Measurements from ENCODE around the gene PIRT.

Gene PIRT

DNA sequence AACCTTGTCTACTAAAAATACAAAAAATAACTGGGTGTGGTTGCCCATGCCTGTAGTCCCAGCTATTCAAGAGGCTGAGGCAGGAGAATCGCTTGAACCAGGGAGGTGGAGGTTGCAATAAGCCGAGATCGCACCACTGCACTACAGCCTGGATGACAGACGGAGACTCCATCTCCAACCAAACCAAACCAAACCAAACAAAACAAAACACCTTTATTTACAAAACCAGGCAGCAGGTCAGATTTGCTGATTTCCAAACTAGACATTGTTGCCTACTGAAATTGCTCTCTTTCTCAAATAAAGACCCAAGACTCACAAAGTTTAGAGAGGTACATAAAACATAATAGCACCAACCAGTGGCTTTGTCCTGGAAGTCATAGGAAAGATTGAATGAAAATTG lies 28.3 kb downstream of the PIRT start:
- no peak overlapping the region for H3K4me3 ChIP-seq (replicated peaks in 1 of 2; ENCODE audit: low read depth in 2 of 2, low read length in 2 of 2)
- TF ChIP-seq, protein P1, sequence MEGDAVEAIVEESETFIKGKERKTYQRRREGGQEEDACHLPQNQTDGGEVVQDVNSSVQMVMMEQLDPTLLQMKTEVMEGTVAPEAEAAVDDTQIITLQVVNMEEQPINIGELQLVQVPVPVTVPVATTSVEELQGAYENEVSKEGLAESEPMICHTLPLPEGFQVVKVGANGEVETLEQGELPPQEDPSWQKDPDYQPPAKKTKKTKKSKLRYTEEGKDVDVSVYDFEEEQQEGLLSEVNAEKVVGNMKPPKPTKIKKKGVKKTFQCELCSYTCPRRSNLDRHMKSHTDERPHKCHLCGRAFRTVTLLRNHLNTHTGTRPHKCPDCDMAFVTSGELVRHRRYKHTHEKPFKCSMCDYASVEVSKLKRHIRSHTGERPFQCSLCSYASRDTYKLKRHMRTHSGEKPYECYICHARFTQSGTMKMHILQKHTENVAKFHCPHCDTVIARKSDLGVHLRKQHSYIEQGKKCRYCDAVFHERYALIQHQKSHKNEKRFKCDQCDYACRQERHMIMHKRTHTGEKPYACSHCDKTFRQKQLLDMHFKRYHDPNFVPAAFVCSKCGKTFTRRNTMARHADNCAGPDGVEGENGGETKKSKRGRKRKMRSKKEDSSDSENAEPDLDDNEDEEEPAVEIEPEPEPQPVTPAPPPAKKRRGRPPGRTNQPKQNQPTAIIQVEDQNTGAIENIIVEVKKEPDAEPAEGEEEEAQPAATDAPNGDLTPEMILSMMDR (IDR thresholded peaks at IDR 0.05; ENCODE audit: low read depth, low read length): no peak
- no peak for DNase-seq (ENCODE audit: low read depth in 2 of 2)

DNA sequence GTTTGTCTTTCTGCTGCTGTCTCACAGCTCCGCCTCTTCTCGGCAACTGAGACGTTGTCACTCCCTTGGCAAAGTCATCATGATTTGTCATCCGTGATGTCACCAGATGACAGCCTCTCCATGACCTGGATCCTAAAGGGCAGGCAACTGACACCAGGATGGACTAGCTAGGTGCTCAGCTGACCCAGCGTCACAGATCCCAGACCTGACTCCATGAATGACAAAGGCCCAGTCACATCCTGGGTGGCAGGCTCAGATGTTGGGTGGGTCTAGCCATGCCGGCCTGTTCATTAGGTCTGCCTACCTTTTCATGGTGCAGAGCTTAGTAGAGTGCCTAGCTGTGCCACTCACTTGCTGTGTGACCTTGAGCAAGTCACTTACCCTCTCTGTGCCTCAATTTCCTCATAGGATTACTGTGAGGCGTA lies 30.2 kb downstream of the PIRT start:
- TF ChIP-seq, protein P1 (IDR thresholded peaks at IDR 0.05; ENCODE audit: low read depth, low read length): no peak
- no peak overlapping the region for H3K4me3 ChIP-seq (replicated peaks in 1 of 2; ENCODE audit: low read depth in 2 of 2, low read length in 2 of 2)
- no peak for DNase-seq (ENCODE audit: low read depth in 2 of 2)

DNA sequence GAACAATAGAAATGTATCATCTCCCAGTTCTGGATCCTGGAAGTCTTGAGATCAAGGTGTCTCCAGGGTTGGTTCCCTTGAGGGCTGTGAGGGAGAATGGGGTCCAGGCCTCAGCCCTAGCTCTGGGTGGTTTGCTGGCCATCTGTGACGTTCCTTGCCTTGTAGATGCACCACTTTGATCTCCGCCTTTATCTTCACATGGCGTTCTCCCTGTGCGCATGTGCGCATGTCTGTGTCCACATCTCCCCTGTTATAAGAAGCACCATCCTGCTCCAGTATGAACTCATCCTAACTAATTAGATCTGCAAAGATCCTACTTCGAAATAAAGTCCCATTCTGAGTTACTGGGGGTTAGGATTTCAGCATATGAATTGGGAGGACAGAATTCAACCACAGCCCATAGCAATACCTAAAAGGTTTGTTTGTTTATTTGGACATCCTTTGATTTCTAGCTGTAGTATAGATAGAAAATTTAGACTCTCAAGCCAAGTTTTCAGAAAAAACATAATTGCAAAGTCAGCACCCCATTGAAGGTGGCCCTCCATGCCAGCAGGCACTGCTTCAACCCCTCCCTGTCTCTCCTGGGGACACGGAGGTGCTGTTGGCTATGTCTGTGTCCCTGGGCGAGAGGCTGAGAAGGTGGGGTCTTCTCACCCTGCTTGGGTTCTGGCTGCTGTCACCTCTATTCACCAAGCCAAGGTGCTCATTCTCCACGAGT lies 31.2 kb downstream of the PIRT start:
- DNase-seq (ENCODE audit: low read depth in 2 of 2): no peak
- TF ChIP-seq, protein P1 (IDR thresholded peaks at IDR 0.05; ENCODE audit: low read depth, low read length): no peak

DNA sequence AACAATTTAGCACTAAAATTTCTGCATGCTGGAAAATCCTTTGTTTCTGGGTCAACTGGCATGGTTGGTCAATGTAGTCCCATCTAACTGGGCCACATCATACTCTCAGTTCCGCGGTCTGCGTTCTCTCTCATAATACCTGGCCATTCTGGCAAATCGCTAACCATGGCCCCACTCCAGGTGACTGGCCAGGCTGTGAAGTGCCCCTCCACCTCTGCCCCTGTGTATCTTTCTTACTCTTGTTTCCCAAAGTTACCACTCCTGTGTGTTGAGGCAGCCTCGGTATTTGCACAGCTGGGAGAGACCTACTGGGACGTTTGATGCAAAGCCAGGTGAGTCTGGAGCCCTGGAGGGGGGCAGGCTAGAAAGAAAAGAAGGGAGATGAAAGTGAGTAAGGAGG lies 32.0 kb downstream of the PIRT start:
- H3K4me3 ChIP-seq (replicated peaks in 1 of 2; ENCODE audit: low read depth in 2 of 2, low read length in 2 of 2): no peak overlapping the region
- no peak for DNase-seq (ENCODE audit: low read depth in 2 of 2)
- TF ChIP-seq, protein P1 (IDR thresholded peaks at IDR 0.05; ENCODE audit: low read depth, low read length): no peak

More for the DNA sequence above, 31.2 kb downstream of the PIRT start:
- H3K4me3 ChIP-seq (replicated peaks in 1 of 2; ENCODE audit: low read depth in 2 of 2, low read length in 2 of 2): no peak overlapping the region

DNA sequence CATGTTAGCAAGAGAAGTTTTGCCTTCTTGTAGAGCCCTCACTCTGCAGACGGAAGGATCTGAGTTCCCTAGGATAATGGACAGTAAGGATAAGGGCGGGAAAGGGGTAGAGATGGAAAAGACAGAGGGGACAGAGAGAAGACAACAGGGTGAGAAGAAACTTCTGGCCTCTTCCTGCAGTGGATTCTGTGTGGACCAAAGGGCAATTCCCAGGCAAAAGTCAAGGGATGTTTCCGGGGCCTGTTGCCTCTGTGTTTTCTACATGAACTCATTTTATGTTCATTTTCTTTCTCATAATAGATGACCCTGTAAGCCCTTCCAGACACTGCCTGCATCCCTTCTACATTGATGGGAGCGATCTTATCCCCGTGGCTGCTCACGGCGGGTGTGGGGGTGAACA lies 33.3 kb downstream of the PIRT start:
- no peak for DNase-seq (ENCODE audit: low read depth in 2 of 2)
- no peak overlapping the region for H3K4me3 ChIP-seq (replicated peaks in 1 of 2; ENCODE audit: low read depth in 2 of 2, low read length in 2 of 2)
- TF ChIP-seq, protein P1 (IDR thresholded peaks at IDR 0.05; ENCODE audit: low read depth, low read length): no peak

DNA sequence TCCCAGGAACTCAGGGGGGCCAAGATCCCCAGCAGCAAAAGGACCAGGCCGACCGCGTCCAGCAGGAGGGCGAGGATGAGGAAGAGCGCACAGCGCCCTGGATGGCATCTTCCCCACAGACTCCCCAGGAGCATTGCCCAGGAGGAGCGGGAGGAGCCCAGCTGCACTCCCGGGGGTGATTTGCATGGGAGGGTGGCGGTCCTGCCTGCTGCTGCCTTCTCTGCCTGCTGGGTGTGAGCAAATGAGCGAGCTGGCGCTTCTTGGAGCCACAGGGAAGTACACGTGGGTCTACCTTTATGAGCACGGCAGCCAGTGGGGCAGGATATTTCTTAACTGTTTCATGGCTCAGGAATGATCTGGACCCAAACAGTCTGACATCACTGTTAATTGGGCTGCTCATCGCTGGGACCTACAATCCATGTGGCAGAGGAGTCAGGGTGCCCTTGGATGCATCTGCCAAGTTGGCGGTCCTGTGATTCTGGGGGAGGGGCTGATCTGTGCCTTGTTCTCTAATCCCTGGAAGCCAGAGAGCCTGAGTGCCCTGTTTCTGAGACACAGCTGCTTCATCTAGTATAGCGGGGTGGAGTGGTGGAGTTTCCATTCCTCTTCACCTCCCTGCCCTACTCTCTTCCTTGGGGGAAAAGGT lies 33.9 kb downstream of the PIRT start, which contains the start of gene TMEM238L:
TSS of gene TMEM238L (minus strand) at position 270 of the 646 bp plus-strand sequence. CDS start at position 134, 136 bp downstream.
- TF ChIP-seq, protein P1 (IDR thresholded peaks at IDR 0.05; ENCODE audit: low read depth, low read length): no peak

More for the DNA sequence above, 33.9 kb downstream of the PIRT start, which contains the start of gene TMEM238L:
- no peak for DNase-seq (ENCODE audit: low read depth in 2 of 2)
- H3K4me3 ChIP-seq (replicated peaks in 1 of 2; ENCODE audit: low read depth in 2 of 2, low read length in 2 of 2): no peak within 1 kb of the TSS
